CD8-positive, alpha-beta memory T cell (primary cell): Measurements from ENCODE around the gene KLHL17. TPM values are rescaled to one million over a fixed set of nuclear protein-coding genes. Genes with fewer than 3 reads are reported as not detected.

Experiments
- CTCF ChIA-PET: fragments of 350-600 bp; sonication (Branson Sonifier 250); formaldehyde crosslinking; loops from one replicate; lab custom pipeline; 2021; ENCODE audit warnings: antibody characterized with exemption; lab: Charles Lee
- POLR2A ChIA-PET: fragments of 350-600 bp; sonication (Branson Sonifier 250); formaldehyde crosslinking; loops from one replicate; lab custom pipeline; 2021; ENCODE audit warnings: antibody characterized with exemption; lab: Charles Lee
- DNase-seq, 5 donors: peaks; one replicate each; pipeline versions ENCODE4 v3.0.0 to v3.0.0-alpha.2; 2020 to 2022; ENCODE audit warnings: mixed read lengths in 1 of 5
- H3K27ac ChIP-seq: one replicate; pipeline ENCODE4 v1.7.0; 2013; ENCODE audit warnings: low read depth, mild to moderate bottlenecking, low read length, moderate library complexity
- H3K27me3 ChIP-seq: 2 replicates; pipeline ENCODE4 v1.7.0; 2013; ENCODE audit warnings: low read length, mild to moderate bottlenecking; ENCODE audit not compliant: insufficient read depth, poor library complexity, severe bottlenecking
- H3K36me3 ChIP-seq: 2 replicates; pipeline ENCODE4 v1.7.0; 2013; ENCODE audit warnings: mild to moderate bottlenecking, low read length, moderate library complexity; ENCODE audit not compliant: insufficient read depth
- H3K4me1 ChIP-seq: 2 replicates; pipeline ENCODE4 v1.7.0; 2013; ENCODE audit warnings: mild to moderate bottlenecking, low read length, moderate library complexity; ENCODE audit not compliant: insufficient read depth
- H3K4me3 ChIP-seq: 2 replicates; pipeline ENCODE4 v1.7.0; 2013; ENCODE audit warnings: mild to moderate bottlenecking, low read length
- H3K9me3 ChIP-seq: 2 replicates; pipeline ENCODE4 v1.7.0; 2013; ENCODE audit warnings: mild to moderate bottlenecking, low read length
- H3K27ac Mint-ChIP-seq, 8 donors: one replicate each; pipeline ENCODE4 v1.8.0; 2020 to 2021; ENCODE audit warnings: mixed read lengths in 8 of 8, mild to moderate bottlenecking in 6 of 8, inconsistent platforms in 3 of 8, moderate library complexity in 3 of 8
- H3K27me3 Mint-ChIP-seq, 2 donors: one replicate each; pipeline ENCODE4 v1.8.0; 2020 to 2021; ENCODE audit warnings: mixed read lengths in 2 of 2, mild to moderate bottlenecking in 1 of 2, moderate library complexity in 1 of 2
- H3K36me3 Mint-ChIP-seq, 3 donors: one replicate each; pipeline ENCODE4 v1.8.0; 2020 to 2021; ENCODE audit warnings: mixed read lengths in 3 of 3, inconsistent platforms in 1 of 3, mild to moderate bottlenecking in 1 of 3
- H3K4me1 Mint-ChIP-seq, 3 donors: one replicate each; pipeline ENCODE4 v1.8.0; 2020 to 2021; ENCODE audit warnings: mixed read lengths in 3 of 3, inconsistent platforms in 1 of 3, mild to moderate bottlenecking in 1 of 3
- H3K4me3 Mint-ChIP-seq, 7 donors: one replicate each; pipeline ENCODE4 v1.8.0; 2020 to 2021; ENCODE audit warnings: mixed read lengths in 7 of 7, mild to moderate bottlenecking in 6 of 7, moderate library complexity in 4 of 7, inconsistent platforms in 2 of 7
- H3K9me3 Mint-ChIP-seq, 5 donors: one replicate each; pipeline ENCODE4 v1.8.0; 2020 to 2022; ENCODE audit warnings: mixed read lengths in 5 of 5, mild to moderate bottlenecking in 3 of 5, moderate library complexity in 2 of 5, inconsistent platforms in 1 of 5
- polyA plus RNA-seq: library from polyadenylated mRNA; unstranded; fragments of 300-500 nt; fragmentation: Illumina TruSeq; gene quantifications from one replicate; pipeline ENCODE4 v1.2.3, GENCODE V29; 2021
- total RNA-seq, 2 experiments: library from RNA; stranded (reverse); gene quantifications; one replicate each; pipeline ENCODE4 v1.2.3, GENCODE V29; 2021

The KLHL17 gene
- total and polyA plus RNA-seq, 3 experiments from 2014 or later = 1.4 to 28.6 (median 27.6) TPM

DNA sequence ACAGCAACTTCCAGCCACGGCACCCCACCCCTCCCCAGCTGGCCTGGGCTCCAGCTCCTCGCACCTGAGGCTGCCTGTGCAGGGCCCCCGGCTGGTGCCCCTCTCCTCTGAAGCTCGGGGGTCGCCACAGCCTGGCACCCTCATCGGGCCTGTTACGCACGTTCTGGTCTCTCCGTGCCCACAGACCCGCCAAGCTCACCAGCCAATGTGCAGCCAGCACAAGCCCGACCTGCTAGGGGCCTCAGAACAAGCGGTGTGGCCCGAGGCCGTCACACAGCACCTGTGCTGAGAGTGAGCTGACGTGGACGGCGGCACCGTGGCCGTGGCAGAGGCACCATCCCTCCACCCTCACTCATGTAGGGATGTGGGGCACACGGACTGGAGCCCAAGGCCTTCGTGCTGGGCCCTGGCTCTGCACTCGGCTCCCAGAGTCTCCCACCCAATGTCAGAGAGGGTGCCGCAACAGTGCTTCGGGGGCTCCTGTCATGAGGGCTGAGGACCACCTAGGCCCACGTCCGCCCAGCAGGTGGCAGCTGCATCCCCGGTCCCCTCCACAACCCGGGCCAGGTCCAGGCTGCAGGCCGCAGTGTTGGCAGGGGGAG is 41.0 kb upstream of the KLHL17 start:
- ChIA-PET CTCF (no interaction called here), POLR2A (no interaction called here)
- Histone ChIP-seq H3K9me3 (no peaks in the 10 kb centered on the region), H3K36me3 (no peaks in the 10 kb centered on the region), H3K4me1 (peaks cover 25% of the 10 kb centered on the region), H3K27ac (no peak overlapping the region), H3K4me3 (no peak overlapping the region), H3K27me3 (peaks cover 35% of the 10 kb centered on the region)
- Mint-ChIP-seq H3K4me1 (peaks cover 11 to 22% (median 16%) of the 10 kb centered on the region in 3 donors), H3K9me3 (peaks cover 0 to 2% (median 0%) of the 10 kb centered on the region in 5 donors), H3K4me3 (no peak overlapping the region), H3K27ac (no peak overlapping the region), H3K27me3 (peaks cover 14 to 54% of the 10 kb centered on the region in 2 donors), H3K36me3 (no peaks in the 10 kb centered on the region)
- no peak for DNase-seq

DNA sequence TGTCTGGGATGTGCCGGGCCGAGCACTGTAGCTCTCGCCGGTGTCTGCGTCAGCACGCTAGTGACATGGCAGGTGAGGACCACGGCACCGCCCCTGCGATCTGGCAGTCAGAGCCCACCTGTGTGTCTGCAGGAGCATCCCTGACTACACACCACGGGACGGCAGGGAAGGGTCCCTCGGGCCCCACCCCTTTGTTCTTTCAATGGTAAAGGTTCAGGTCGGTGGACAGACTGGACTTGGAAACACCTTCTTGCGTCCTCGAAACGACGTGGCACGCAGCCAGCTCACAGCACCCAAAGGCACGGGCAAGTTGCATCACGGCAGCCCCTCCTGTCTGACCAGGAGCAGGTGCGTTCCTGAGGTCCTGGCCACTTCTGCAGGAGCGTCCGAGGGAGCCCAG is 40.4 kb upstream of the KLHL17 start:
- no peak overlapping the region for H3K4me3 ChIP-seq
- H3K4me1 ChIP-seq = peaks cover 25% of the 10 kb centered on the region
- ChIA-PET CTCF (no interaction called here), POLR2A (no interaction called here)
- no peaks in the 10 kb centered on the region for H3K36me3 ChIP-seq
- Mint-ChIP-seq H3K27me3 (peaks cover 14 to 54% of the 10 kb centered on the region in 2 donors), H3K4me1 (peaks cover 11 to 22% (median 16%) of the 10 kb centered on the region in 3 donors), H3K4me3 (no peak overlapping the region), H3K36me3 (no peaks in the 10 kb centered on the region), H3K9me3 (peaks cover 0 to 1% (median 0%) of the 10 kb centered on the region in 5 donors), H3K27ac (no peak overlapping the region)
- no peaks in the 10 kb centered on the region for H3K9me3 ChIP-seq
- H3K27me3 ChIP-seq = peaks cover 35% of the 10 kb centered on the region
- no peak overlapping the region for H3K27ac ChIP-seq
- DNase-seq = no peak

DNA sequence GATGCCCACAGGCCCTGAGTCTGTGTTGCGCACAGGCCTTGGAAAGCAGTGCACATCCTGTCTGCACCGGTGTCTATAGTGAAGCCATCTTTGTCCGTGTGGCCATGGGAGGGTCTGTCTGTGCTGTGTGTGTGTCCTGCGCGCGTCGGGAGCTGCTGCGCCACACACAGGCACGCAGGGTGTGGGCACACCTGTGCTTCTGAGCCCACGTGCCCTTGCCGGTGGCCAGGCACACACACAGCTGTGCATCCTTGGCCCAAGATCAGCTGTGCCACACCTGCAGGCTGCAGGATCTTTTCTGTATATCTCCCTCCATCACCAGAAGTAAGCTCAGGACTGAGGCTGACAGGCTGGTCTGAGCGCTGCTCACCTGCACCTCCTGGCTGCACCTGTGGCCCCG is 39.9 kb upstream of the KLHL17 start:
- POLR2A ChIA-PET = no interaction called here
- Mint-ChIP-seq H3K27me3 (peaks cover 12 to 54% of the 10 kb centered on the region in 2 donors), H3K27ac (peak overlapping the region in 1 of 8 donors; percentile 65), H3K9me3 (no peaks in the 10 kb centered on the region), H3K4me1 (peaks cover 11 to 22% (median 16%) of the 10 kb centered on the region in 3 donors), H3K36me3 (no peaks in the 10 kb centered on the region), H3K4me3 (peak overlapping the region in 4 of 7 donors; percentile 15 to 48 (median 44))
- Histone ChIP-seq H3K27ac (no peak overlapping the region), H3K9me3 (no peaks in the 10 kb centered on the region), H3K4me1 (peaks cover 25% of the 10 kb centered on the region), H3K4me3 (no peak overlapping the region), H3K36me3 (no peaks in the 10 kb centered on the region), H3K27me3 (peaks cover 36% of the 10 kb centered on the region)
- DNase-seq = no peak
- CTCF ChIA-PET = no interaction called here

DNA sequence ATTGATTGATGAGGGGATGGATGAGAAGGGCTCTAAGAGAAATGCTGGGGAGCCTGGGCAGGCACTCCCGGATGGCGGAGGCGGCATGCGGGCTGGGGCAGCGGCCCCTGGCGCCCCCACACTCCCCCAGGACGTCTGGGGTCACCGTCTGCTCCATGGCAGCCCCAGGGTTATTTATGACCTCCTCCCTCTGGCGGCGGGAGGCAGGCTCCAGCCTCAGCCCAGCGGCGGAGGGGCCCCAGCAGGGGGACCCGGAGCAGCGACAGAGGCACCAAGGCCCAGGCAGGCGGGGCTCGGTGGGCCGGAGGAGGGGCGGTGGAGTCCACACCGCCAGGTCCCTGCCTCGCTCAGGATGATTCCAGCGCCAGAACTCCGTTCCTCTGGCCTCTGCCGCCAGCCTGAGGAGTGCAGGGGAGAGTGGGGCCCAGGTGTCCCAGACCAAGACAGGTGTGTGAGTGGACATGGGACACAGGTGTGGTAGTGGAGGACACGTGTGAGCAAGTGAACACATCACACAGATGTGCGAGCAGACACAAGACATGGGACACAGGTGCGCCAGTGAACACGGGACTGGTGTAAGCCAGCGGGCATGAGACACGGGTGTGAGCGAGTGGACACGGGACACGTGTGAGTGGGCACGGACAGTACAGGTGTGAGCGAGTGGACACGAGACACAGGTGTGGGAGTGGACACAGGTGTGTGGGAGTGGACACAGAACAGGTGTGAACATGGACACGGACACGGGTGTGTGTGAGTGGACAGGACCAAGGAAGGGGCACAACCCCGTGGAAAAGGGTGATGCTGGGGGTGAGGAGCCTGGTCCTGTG is 39.2 kb upstream of the KLHL17 start:
- peak overlapping the region in 2 of 8 donors; percentile 32 to 65 for H3K27ac Mint-ChIP-seq
- Histone ChIP-seq H3K4me1 (peaks cover 30% of the 10 kb centered on the region), H3K9me3 (no peaks in the 10 kb centered on the region), H3K27ac (no peak overlapping the region), H3K36me3 (no peaks in the 10 kb centered on the region), H3K4me3 (no peak overlapping the region), H3K27me3 (peaks cover 43% of the 10 kb centered on the region)
- no peaks in the 10 kb centered on the region for H3K9me3 Mint-ChIP-seq
- peaks cover 12 to 28% (median 16%) of the 10 kb centered on the region in 3 donors for H3K4me1 Mint-ChIP-seq
- ChIA-PET POLR2A (no interaction called here), CTCF (no interaction called here)
- H3K27me3 Mint-ChIP-seq = peaks cover 16 to 57% of the 10 kb centered on the region in 2 donors
- peak in 2 of 5 donors; percentile 31 for DNase-seq
- H3K4me3 Mint-ChIP-seq = peak overlapping the region in 5 of 7 donors; percentile 36 to 77 (median 48)
- no peaks in the 10 kb centered on the region for H3K36me3 Mint-ChIP-seq

DNA sequence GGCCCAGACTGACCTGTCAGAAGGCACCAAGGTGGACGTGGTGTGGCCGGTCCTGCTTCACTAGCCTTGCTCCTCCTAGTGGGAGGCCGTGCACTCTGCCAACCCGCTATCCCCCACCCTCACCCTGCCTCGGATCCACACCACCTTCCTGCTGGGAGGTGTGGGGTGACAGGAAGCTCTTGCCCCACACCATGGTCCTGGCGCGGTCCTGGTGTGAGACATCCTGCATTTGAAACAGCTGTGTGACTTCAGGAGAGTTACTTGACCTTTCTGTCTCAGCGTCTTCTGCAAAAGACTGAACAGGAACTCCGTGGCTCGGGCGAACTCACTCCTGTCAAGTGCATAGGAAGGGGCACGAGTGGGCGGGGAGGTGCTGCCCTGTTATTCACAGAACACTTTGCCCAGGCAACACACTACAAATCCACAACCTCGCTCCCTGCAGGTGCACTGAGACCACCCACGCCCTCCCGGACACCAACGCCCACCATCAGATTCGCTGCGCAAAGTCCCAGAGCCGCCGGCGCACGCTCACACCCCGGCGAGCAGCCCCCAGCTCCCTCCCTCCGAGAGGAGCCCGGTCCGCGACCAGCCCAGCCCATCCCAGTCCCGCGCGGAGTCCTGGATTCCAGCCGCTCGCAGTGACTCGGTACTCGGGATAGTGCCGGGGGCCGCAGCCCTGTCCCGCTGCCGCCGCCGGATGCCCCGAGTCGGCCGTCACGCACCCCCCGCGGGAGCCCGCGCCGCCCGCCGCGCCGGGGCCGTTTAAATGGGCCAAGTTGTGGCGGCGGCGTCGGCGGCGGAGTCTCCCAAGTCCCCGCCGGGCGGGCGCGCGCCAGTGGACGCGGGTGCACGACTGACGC is 37.0 kb upstream of the KLHL17 start, which contains the start of gene SAMD11:
SAMD11 (plus strand) TSS at position 793 of the 860 bp plus-strand sequence. CDS start 509 bp downstream, outside the sequence.
- Histone ChIP-seq H3K9me3 (no peaks in the 10 kb centered on the region), H3K27me3 (peaks cover 48% of the 10 kb centered on the region), H3K36me3 (no peaks in the 10 kb centered on the region), H3K27ac (no peak within 1 kb of the TSS), H3K4me1 (peaks cover 30% of the 10 kb centered on the region), H3K4me3 (peak within 1 kb of the TSS; percentile 61)
- peak; percentile 49 to 79 (median 59) for DNase-seq
- H3K9me3 Mint-ChIP-seq = no peaks in the 10 kb centered on the region
- ChIA-PET CTCF (interaction anchor here (1.3 kb wide), 1 partner anchor 17 kb away, joined by 3 read pairs; no protein-coding TSS in a partner anchor), POLR2A (no interaction called here)
- H3K27me3 Mint-ChIP-seq = peaks cover 18 to 54% of the 10 kb centered on the region in 2 donors
- no peaks in the 10 kb centered on the region for H3K36me3 Mint-ChIP-seq
- peak within 1 kb of the TSS in 1 of 8 donors; percentile 82 for H3K27ac Mint-ChIP-seq
- peaks cover 13 to 30% (median 16%) of the 10 kb centered on the region in 3 donors for H3K4me1 Mint-ChIP-seq
- peak within 1 kb of the TSS; percentile 76 to 92 (median 83) for H3K4me3 Mint-ChIP-seq

DNA sequence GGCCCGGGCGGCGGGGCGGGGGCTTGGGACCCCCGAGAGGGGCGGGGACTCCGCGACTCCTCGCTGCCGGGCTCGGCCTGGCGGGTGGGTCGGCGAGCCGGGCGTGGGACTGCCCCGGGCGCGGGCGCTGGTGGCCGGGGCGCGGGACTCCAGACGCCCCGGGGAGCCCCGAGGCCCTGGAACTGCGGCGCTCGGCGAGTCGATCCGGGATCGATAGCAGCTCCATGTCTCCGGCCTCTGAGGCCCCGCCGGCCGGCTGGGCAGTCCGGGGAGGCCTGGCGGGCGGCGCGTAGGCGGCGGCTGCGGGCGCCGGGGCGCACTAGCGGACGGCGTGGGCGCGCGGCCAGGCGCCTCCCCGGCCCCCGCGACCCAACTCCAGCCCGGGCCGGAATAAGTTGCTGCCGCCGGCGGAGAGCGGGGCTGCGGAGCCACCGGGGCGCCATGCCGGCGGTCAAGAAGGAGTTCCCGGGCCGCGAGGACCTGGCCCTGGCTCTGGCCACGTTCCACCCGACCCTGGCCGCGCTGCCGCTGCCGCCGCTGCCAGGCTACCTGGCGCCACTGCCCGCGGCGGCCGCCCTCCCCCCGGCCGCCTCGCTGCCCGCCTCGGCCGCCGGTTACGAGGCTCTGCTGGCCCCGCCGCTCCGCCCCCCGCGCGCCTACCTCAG is 36.3 kb upstream of the KLHL17 start:
- no peaks in the 10 kb centered on the region for H3K9me3 ChIP-seq
- Mint-ChIP-seq H3K4me1 (peaks cover 13 to 30% (median 16%) of the 10 kb centered on the region in 3 donors), H3K36me3 (no peaks in the 10 kb centered on the region), H3K27ac (no peak overlapping the region), H3K27me3 (peaks cover 18 to 50% of the 10 kb centered on the region in 2 donors), H3K9me3 (no peaks in the 10 kb centered on the region), H3K4me3 (no peak overlapping the region)
- no peak for DNase-seq
- ChIA-PET CTCF (no interaction called here), POLR2A (no interaction called here)
- H3K4me3 ChIP-seq = no peak overlapping the region
- H3K4me1 ChIP-seq = peaks cover 30% of the 10 kb centered on the region
- peaks cover 48% of the 10 kb centered on the region for H3K27me3 ChIP-seq
- H3K36me3 ChIP-seq = no peaks in the 10 kb centered on the region
- no peak overlapping the region for H3K27ac ChIP-seq
